GM21717 (cell line): ENCODE results near the gene MYH9.

Experiments used
- ATAC-seq: cut with Tn5 transposase; IDR thresholded peaks from one replicate; pipeline ENCODE4 v1.9.1; 2021; ENCODE audit warnings: mild to moderate bottlenecking, moderate library complexity; ENCODE audit not compliant: unreplicated experiment

MYH9 gene

DNA sequence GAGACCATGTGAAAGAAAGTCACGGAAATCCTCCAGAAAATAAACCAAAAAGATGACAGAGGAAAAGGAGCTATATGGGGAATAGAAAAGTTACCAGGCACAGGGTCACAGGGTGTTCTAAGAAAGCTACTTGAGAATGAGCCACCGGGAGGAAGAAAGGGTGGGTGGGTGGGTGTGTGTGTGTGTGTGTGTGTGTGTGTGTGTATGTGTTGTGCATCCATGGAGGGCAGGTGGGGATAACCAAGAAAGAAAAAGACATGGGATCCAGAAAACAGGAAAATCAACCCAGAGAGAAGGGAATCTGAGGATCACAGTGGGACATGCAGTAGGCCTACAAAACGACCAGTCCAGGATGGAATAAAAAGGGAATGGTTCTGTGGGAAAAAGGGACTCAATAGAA, 152.2 kb downstream of the MYH9 start:
- ATAC-seq: no peak

DNA sequence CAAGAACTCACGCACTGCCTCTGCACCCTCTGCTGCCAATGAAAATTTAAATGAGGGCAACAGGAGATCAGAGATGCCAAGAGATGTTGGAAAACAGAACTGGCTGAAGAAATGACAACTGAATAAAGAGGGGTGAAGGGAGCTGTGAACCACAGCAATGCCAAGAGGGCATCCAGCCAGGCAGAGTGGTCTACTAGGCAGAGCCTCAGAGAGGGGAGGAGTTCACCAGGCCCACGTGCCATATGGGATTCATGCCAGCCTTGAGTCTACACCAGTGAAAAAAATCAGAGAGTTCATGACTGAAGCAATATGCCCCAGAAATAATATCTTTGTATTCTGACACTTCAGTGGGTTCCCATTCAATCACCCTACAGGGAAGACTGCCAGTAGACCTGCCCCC, 152.8 kb downstream of the MYH9 start:
- no peak for ATAC-seq

DNA sequence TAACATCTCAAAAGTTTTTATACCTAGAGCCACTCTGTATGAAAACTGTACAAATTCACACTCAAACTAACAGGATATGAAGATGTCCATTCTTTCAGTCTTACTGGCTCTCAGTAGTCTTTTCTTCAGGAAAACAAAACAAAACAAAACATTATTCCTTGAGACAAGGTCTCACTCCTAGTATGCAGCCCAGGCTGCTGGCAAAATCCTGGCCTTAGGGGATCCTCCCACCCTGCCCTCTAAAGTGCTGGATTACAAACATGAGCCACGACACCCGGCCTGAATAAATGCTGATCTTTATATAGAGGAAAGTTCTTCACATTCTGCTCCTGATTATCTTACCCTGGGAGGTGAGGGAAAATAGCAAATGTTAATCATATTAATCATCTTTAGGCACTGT, 153.6 kb downstream of the MYH9 start:
- no peak for ATAC-seq

- no peak for ATAC-seq
These were observed 154.0 kb downstream of the MYH9 start for GRCh38 chr22:36233796-36234195.

GRCh38 chr22:36232715-36233401, 154.9 kb downstream of the MYH9 start:
- no peak for ATAC-seq
